Body of pancreas (tissue), 4 donors: ENCODE results near the gene ASAP2.

Experiments
- POLR2A ChIP-seq, 3 donors: fragments of 450-650 bp; IDR thresholded peaks; one replicate each; pipeline ENCODE4 v1.6.1; 2016; ENCODE audit warnings: antibody characterized with exemption in 3 of 3, mild to moderate bottlenecking in 2 of 3
- TF ChIP-seq, protein P1 (sequence below), 7 experiments: fragments of 450-650 bp in 4 of 7; fragments of 200-600 bp in 3 of 7; sonication (generic) in 3 of 7; IDR thresholded peaks; one replicate each; pipeline ENCODE4 v1.5.1; 2016 to 2019; ENCODE audit warnings: antibody characterized with exemption in 7 of 7

DNA sequence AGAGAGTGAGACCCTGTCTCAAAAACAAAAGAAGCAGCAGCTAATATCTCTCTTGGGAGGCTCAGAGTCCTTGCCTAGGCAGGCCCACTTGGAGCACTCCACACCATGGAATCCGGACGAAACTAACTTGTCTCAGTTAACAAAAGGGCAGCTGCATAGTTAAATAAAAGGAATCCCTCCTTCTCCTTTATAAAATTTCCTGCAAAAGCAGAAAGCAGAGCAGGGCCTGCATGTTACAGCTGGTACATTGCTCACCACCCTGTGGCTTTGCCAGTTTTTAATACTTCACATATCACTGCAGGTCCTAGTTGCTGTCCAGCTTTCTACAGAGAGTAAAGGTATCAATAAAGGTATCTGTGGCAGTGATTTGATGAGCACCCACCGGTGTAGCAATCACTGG, 93.6 kb downstream of the ASAP2 start:
- TF ChIP-seq, protein P1, sequence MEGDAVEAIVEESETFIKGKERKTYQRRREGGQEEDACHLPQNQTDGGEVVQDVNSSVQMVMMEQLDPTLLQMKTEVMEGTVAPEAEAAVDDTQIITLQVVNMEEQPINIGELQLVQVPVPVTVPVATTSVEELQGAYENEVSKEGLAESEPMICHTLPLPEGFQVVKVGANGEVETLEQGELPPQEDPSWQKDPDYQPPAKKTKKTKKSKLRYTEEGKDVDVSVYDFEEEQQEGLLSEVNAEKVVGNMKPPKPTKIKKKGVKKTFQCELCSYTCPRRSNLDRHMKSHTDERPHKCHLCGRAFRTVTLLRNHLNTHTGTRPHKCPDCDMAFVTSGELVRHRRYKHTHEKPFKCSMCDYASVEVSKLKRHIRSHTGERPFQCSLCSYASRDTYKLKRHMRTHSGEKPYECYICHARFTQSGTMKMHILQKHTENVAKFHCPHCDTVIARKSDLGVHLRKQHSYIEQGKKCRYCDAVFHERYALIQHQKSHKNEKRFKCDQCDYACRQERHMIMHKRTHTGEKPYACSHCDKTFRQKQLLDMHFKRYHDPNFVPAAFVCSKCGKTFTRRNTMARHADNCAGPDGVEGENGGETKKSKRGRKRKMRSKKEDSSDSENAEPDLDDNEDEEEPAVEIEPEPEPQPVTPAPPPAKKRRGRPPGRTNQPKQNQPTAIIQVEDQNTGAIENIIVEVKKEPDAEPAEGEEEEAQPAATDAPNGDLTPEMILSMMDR (IDR thresholded peaks at IDR 0.05) = no peak
- TF ChIP-seq POLR2A (IDR thresholded peaks at IDR 0.05) = no peak
